Prostate gland (tissue), 2 donors: ENCODE measurements around the gene CREB5. TPM values are rescaled to one million over a fixed set of nuclear protein-coding genes. Genes with fewer than 3 reads are reported as not detected.

ENCODE experiments used
- DNase-seq: peaks from one replicate; pipeline ENCODE4 v3.0.0-alpha.2; 2019; ENCODE audit warnings: low spot score
- H3K27ac ChIP-seq, 2 donors: fragments of 200-600 bp; sonication (generic); 2 replicates each; pipeline ENCODE4 v1.5.1; 2017 to 2019
- H3K27me3 ChIP-seq: fragments of 200-600 bp; sonication (generic); replicated peaks from 2 replicates; pipeline ENCODE4 v1.5.1; 2019; ENCODE audit not compliant: insufficient read depth
- H3K36me3 ChIP-seq, 2 donors: fragments of 200-600 bp; sonication (generic); 1 replicate in 1 of 2; 2 replicates in 1 of 2; pipeline versions ENCODE4 v1.5.1 to v1.8.1; 2017 to 2019
- H3K4me1 ChIP-seq: fragments of 200-600 bp; sonication (generic); replicated peaks from 2 replicates; pipeline ENCODE4 v1.5.1; 2019
- H3K4me3 ChIP-seq, 2 donors: fragments of 200-600 bp; sonication (generic); 2 replicates each; pipeline ENCODE4 v1.5.1; 2017 to 2019
- H3K9me3 ChIP-seq: fragments of 200-600 bp; sonication (generic); 2 replicates; pipeline ENCODE4 v1.5.1; 2017
- CTCF ChIP-seq, 4 experiments: fragments of 200-600 bp in 2 of 4; fragments of 450-650 bp in 2 of 4; sonication (generic) in 2 of 4; IDR thresholded peaks; 1 replicate in 3 of 4; 2 replicates in 1 of 4; pipeline ENCODE4 v1.5.1; 2016 to 2019; ENCODE audit warnings: antibody characterized with exemption in 4 of 4, mild to moderate bottlenecking in 2 of 4, moderate library complexity in 2 of 4
- POLR2A ChIP-seq: fragments of 450-650 bp; IDR thresholded peaks from one replicate; pipeline ENCODE4 v1.6.1; 2016; ENCODE audit warnings: antibody characterized with exemption, mild to moderate bottlenecking
- POLR2AphosphoS5 ChIP-seq: sonication (generic); formaldehyde crosslinking; IDR thresholded peaks from one replicate; pipeline ENCODE4 v1.6.1; 2017; ENCODE audit warnings: antibody characterized with exemption
- WGBS: methylation state at CpG from one replicate; pipeline ENCODE4 v1.1.5; 2018; 5-methylcytosine and 5-hydroxymethylcytosine counted together
- intact Hi-C: fragments of 100-400 bp; cut with DNase I; formaldehyde crosslinking; loops from one replicate; pipeline ENCODE4 v1.14.2; 2022
- total RNA-seq, 2 donors: library from RNA; depleted of rRNA; stranded (reverse); fragments of >200 nt; gene quantifications; one replicate each; pipeline ENCODE4 v1.1.0, GENCODE V29; 2016

Gene CREB5
- total RNA-seq, 2 donors from 2014 or later = 0.46 to 3.4 TPM

DNA sequence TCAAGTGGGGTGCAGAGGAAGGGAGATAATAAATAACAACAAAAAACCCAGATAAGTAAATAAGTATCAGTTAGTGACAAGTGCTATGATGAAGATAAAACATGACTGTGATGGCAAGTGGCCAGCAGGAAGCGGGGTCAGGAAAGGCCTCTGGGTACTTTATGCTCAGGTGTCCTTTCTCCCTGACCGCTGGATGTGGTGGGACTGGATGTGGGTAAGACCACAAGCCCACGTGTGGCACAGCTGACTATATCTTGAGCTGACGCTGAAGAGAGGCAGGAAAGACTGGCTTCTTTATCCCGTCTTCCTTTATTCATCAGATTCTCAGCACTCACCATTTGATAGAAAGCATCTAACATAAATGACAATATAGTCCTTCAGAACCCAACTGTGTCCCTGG lies 87.8 kb downstream of the CREB5 start:
- no peak for DNase-seq
- Histone ChIP-seq H3K36me3 (no peaks in the 10 kb centered on the region), H3K27ac (no peak overlapping the region), H3K4me1 (no peaks in the 10 kb centered on the region), H3K4me3 (no peak overlapping the region), H3K27me3 (no peaks in the 10 kb centered on the region), H3K9me3 (no peaks in the 10 kb centered on the region)
- TF ChIP-seq POLR2A (no peak), POLR2AphosphoS5 (no peak), CTCF (IDR thresholded peaks at IDR 0.05) (no peak)
- intact Hi-C loops = no loop called here
- 78% methylated on average over 5 of the region's 5 CpGs for WGBS

DNA sequence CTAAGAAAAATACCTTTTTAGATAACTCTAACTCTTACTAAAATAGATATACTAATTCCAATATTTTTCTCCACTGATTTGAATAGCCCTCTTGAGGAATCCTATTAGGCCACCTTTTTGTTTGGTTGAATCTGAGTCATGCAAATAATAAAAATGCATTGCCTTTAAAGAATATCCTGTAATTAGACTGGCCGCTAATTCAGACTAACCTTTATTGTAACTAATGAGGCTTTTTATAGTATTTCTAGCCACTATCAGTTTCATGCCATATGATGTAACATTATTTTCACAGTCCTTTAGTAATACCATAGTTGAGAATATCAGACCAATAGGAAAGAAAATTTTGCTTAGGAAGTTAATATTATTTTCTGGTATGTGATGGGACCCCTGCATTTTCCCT lies 90.1 kb downstream of the CREB5 start:
- DNase-seq = no peak
- TF ChIP-seq POLR2AphosphoS5 (no peak), POLR2A (no peak), CTCF (IDR thresholded peaks at IDR 0.05) (no peak)

DNA sequence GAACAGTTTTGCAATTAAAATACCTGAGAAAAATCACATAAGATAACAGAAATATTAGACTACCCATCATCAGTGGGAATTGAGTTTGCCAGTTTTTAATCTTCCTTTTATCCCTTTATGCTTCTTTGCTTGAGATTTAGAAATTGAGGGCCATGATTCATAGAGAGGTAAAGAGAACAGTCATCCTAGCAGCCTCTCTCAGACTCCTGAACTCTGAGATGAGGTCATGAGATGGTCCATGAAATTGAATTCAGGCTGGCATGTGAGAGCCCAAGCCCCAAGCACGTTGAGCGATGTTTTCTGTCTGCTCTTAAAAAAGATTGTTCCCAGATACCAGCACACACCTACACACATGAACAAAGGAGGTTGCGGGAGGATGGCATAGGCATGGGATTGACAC lies 91.1 kb downstream of the CREB5 start:
- WGBS = 88% methylated on average over 3 of the region's 3 CpGs
- no peak overlapping the region for H3K4me3 ChIP-seq
- TF ChIP-seq POLR2AphosphoS5 (no peak), CTCF (IDR thresholded peaks at IDR 0.05) (no peak), POLR2A (no peak)

More for the DNA sequence above, 90.1 kb downstream of the CREB5 start:
- H3K4me3 ChIP-seq = no peak overlapping the region
- no peaks in the 10 kb centered on the region for H3K9me3 ChIP-seq
- H3K27ac ChIP-seq = no peak overlapping the region
- no peaks in the 10 kb centered on the region for H3K36me3 ChIP-seq
- no peaks in the 10 kb centered on the region for H3K27me3 ChIP-seq
- intact Hi-C loops = no loop called here
- no peaks in the 10 kb centered on the region for H3K4me1 ChIP-seq
- WGBS = 90% methylated on average over 1 of the region's 1 CpG

GRCh38 chr7:28505014-28505413 lies 92.7 kb downstream of the CREB5 start:
- intact Hi-C loops = no loop called here
- Histone ChIP-seq H3K4me1 (no peaks in the 10 kb centered on the region), H3K27me3 (no peaks in the 10 kb centered on the region), H3K27ac (no peak overlapping the region), H3K9me3 (no peaks in the 10 kb centered on the region), H3K4me3 (no peak overlapping the region), H3K36me3 (no peaks in the 10 kb centered on the region)
- TF ChIP-seq POLR2A (no peak), POLR2AphosphoS5 (no peak), CTCF (IDR thresholded peaks at IDR 0.05) (no peak)
- 96% methylated on average over 6 of the region's 6 CpGs for WGBS
- DNase-seq = no peak

More for the DNA sequence above, 91.1 kb downstream of the CREB5 start:
- no peaks in the 10 kb centered on the region for H3K27me3 ChIP-seq
- intact Hi-C loops = no loop called here
- no peaks in the 10 kb centered on the region for H3K4me1 ChIP-seq
- DNase-seq = no peak
- no peaks in the 10 kb centered on the region for H3K36me3 ChIP-seq
- no peak overlapping the region for H3K27ac ChIP-seq
- no peaks in the 10 kb centered on the region for H3K9me3 ChIP-seq

DNA sequence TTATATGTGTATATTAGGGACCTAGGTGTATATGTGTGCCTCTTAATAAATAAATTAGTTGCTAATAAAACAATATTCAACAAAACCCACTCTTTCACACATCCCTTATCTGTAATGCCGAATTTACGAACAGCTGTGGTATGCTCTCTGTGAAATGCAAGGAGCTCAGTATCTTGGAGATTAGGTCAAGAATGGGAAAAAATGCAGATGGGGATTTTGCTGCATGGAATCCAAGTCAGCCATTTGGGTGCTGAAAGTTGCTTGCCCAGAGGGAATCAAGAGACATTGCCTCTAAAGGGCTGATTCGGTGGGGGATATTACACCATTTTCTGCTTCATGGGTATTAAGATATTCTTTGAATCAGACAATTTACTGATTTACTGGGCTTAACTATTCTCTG lies 93.5 kb downstream of the CREB5 start:
- H3K27ac ChIP-seq = no peak overlapping the region
- H3K27me3 ChIP-seq = no peaks in the 10 kb centered on the region
- TF ChIP-seq POLR2AphosphoS5 (no peak), CTCF (IDR thresholded peaks at IDR 0.05) (no peak), POLR2A (no peak)
- H3K4me3 ChIP-seq = no peak overlapping the region
- no peaks in the 10 kb centered on the region for H3K9me3 ChIP-seq
- 81% methylated on average over 3 of the region's 3 CpGs for WGBS
- H3K4me1 ChIP-seq = no peaks in the 10 kb centered on the region
- intact Hi-C loops = no loop called here
- H3K36me3 ChIP-seq = no peaks in the 10 kb centered on the region
- DNase-seq = no peak
